GM12878 (cell line): ENCODE results near the gene OR5I1. TPM values are rescaled to one million over a fixed set of nuclear protein-coding genes. Genes with fewer than 3 reads are reported as not detected.

ENCODE experiments used
- ATAC-seq: fragments of 200-7000 bp; cut with Tn5 transposase; 3 replicates; pipeline ENCODE4 v1.9.1; 2020; ENCODE audit warnings: mild to moderate bottlenecking, moderate library complexity
- Bru-seq: library from RNA; stranded (reverse); fragments of 400-500 nt; gene quantifications from one replicate; lab custom pipeline; 2021; lab: Mats Ljungman, UMichigan
- BruChase-seq, 2 experiments: library from RNA; stranded (reverse); fragments of 400-500 nt; gene quantifications; one replicate each; lab custom pipeline; 2021; lab: Mats Ljungman, UMichigan
- BruUV-seq: library from RNA; stranded (reverse); fragments of 400-500 nt; replicated peaks from 2 replicates; lab custom pipeline; 2021; lab: Mats Ljungman, UMichigan
- CTCF ChIA-PET: fragments of 300-600 bp; sonication (Branson Sonifier 250); formaldehyde crosslinking; extraction: SDS; loops from one replicate; lab custom pipeline; 2021; ENCODE audit warnings: inconsistent platforms; lab: Yijun Ruan, JAX
- POLR2A ChIA-PET: fragments of 350-600 bp; formaldehyde crosslinking; extraction: SDS; loops from one replicate; lab custom pipeline; 2021; ENCODE audit warnings: inconsistent platforms; lab: Charles Lee
- RAD21 ChIA-PET: fragments of 300-600 bp; sonication (Branson Sonifier 250); formaldehyde crosslinking; loops from one replicate; lab custom pipeline; 2023; ENCODE audit warnings: antibody characterized with exemption; ENCODE audit not compliant: unreplicated experiment; lab: Charles Lee
- SMC1A ChIA-PET: fragments of 300-600 bp; sonication (Branson Sonifier 250); formaldehyde crosslinking; loops from one replicate; lab custom pipeline; 2023; ENCODE audit not compliant: unreplicated experiment, uncharacterized antibody; lab: Charles Lee
- DNase-seq: peaks from one replicate; pipeline ENCODE4 v3.0.0-alpha.2; 2011; ENCODE audit warnings: low read depth, low spot score
- FAIRE-seq: peaks from 3 replicates; lab custom pipeline; 2011; peaks lifted over from hg19 to GRCh38; lab: Jason Lieb, UNC
- H2AFZ ChIP-seq: 2 replicates; pipeline ENCODE4 v1.6.0; 2011; ENCODE audit warnings: low read depth, low read length, control low read depth; ENCODE audit not compliant: control insufficient read depth
- H3K27ac ChIP-seq: 2 replicates; pipeline ENCODE4 v1.5.1; 2011; ENCODE audit warnings: control low read depth; ENCODE audit not compliant: control insufficient read depth, insufficient read depth
- H3K27me3 ChIP-seq, 2 experiments: replicated peaks in 1 of 2; 2 replicates each; pipeline versions ENCODE4 v1.6.0 to v1.6.1; 2011; ENCODE audit warnings: low read length in 1 of 2; ENCODE audit not compliant: control insufficient read depth in 2 of 2, insufficient read depth in 2 of 2
- H3K36me3 ChIP-seq, 2 experiments: 2 replicates each; pipeline ENCODE4 v1.5.1; 2011; ENCODE audit warnings: low read length in 1 of 2; ENCODE audit not compliant: control insufficient read depth in 2 of 2, insufficient read depth in 2 of 2
- H3K4me1 ChIP-seq: 2 replicates; pipeline ENCODE4 v1.6.1; 2011; ENCODE audit warnings: mild to moderate bottlenecking, low read length, moderate library complexity, mixed read lengths; ENCODE audit not compliant: control insufficient read depth, insufficient read depth
- H3K4me2 ChIP-seq: 2 replicates; pipeline ENCODE4 v1.6.0; 2011; ENCODE audit warnings: control low read depth; ENCODE audit not compliant: control insufficient read depth, insufficient read depth
- H3K4me3 ChIP-seq: fragments of 200-600 bp; sonication (generic); 2 replicates; pipeline ENCODE4 v1.5.1; 2016
- H3K79me2 ChIP-seq: 2 replicates; pipeline ENCODE4 v1.6.0; 2011; ENCODE audit warnings: low read length; ENCODE audit not compliant: control insufficient read depth, insufficient read depth
- H3K9ac ChIP-seq: 2 replicates; pipeline ENCODE4 v1.8.0; 2011; ENCODE audit warnings: low read length, control low read depth, mixed read lengths; ENCODE audit not compliant: control insufficient read depth, insufficient read depth
- H3K9me3 ChIP-seq: replicated peaks from 3 replicates; pipeline ENCODE4 v1.5.1; 2011; ENCODE audit warnings: mild to moderate bottlenecking, low read length; ENCODE audit not compliant: control insufficient read depth, insufficient read depth
- H4K20me1 ChIP-seq: 2 replicates; pipeline ENCODE4 v1.6.0; 2011; ENCODE audit not compliant: control insufficient read depth, insufficient read depth
- ATF7 ChIP-seq: fragments of 450-650 bp; IDR thresholded peaks from 2 replicates; pipeline ENCODE4 v1.6.1; 2016; ENCODE audit warnings: low read depth, mild to moderate bottlenecking
- FOXM1 ChIP-seq: IDR thresholded peaks from 2 replicates; pipeline ENCODE4 v1.6.1; 2012; ENCODE audit warnings: low read depth, mild to moderate bottlenecking, inconsistent platforms, low read length, moderate library complexity
- HDAC6 ChIP-seq: fragments of 200-600 bp; sonication (generic); IDR thresholded peaks from one replicate; pipeline ENCODE4 v1.8.0; 2017; ENCODE audit warnings: antibody characterized with exemption; ENCODE audit not compliant: unreplicated experiment
- IKZF1 ChIP-seq: fragments of 450-650 bp; conservative IDR thresholded peaks from 2 replicates; pipeline ENCODE4 v1.6.1; 2017; ENCODE audit warnings: antibody characterized with exemption, mild to moderate bottlenecking
- IKZF2 ChIP-seq, 2 experiments: fragments of 450-650 bp; IDR thresholded peaks; 2 replicates each; pipeline ENCODE4 v1.6.1; 2017; ENCODE audit warnings: mild to moderate bottlenecking in 2 of 2, moderate library complexity in 2 of 2
- NFIC ChIP-seq: IDR thresholded peaks from 2 replicates; pipeline ENCODE4 v1.6.1; 2012; ENCODE audit warnings: low read depth, mild to moderate bottlenecking, inconsistent platforms, low read length, moderate library complexity
- SREBF1 ChIP-seq: IDR thresholded peaks from 2 replicates; pipeline ENCODE4 v1.6.1; 2012; ENCODE audit warnings: mild to moderate bottlenecking, low read length
- SUZ12 ChIP-seq: fragments of 200-600 bp; sonication (generic); IDR thresholded peaks from one replicate; pipeline ENCODE4 v1.6.1; 2018; ENCODE audit warnings: antibody characterized with exemption, mild to moderate bottlenecking; ENCODE audit not compliant: unreplicated experiment
- WGBS: methylation state at CpG from one replicate; pipeline ENCODE4 v1.1.6; 2016; ENCODE audit warnings: low lambda C conversion rate; ENCODE audit not compliant: insufficient replicate concordance, insufficient coverage; ENCODE audit errors: missing lambda C conversion rate; 5-methylcytosine and 5-hydroxymethylcytosine counted together
- in situ Hi-C: fragments of 300-500 bp; cut with MboI; formaldehyde crosslinking; loops from 9 replicates; pipeline ENCODE4 v1.14.3; 2018; ENCODE audit warnings: mixed read lengths
- intact Hi-C: fragments of 100-400 bp; cut with micrococcal nuclease; formaldehyde crosslinking; loops from one replicate; pipeline ENCODE4 v1.14.2; 2022; ENCODE audit not compliant: unreplicated experiment
- long read RNA-seq, 2 experiments: library from polyadenylated mRNA; unstranded; transcript quantifications; one replicate each; pipeline ENCODE4 v2.0.0, GENCODE V29; 2019 to 2020
- polyA minus RNA-seq, 3 experiments: library from RNA; depleted of rRNA, polyadenylated mRNA; stranded (reverse); fragments of >200 nt; gene quantifications; 2 replicates each; pipeline ENCODE4 v1.2.3, GENCODE V29; 2011
- polyA plus RNA-seq, 11 experiments: library from polyadenylated mRNA; depleted of rRNA in 4 of 11; unstranded in 6 of 11; stranded (reverse) in 5 of 11; fragments of >200 nt; fragmentation: Nextera tagmentation in 4 of 11; fragmentation: Illumina TruSeq in 1 of 11; extraction: Ambion mirVana in 4 of 11; extraction: Trizol in 1 of 11; gene quantifications; 1 replicate in 1 of 11; 2 replicates in 10 of 11; pipeline versions ENCODE4 v1.2.1 to v1.2.3, GENCODE V29; 2011 to 2016; ENCODE audit warnings: inconsistent platforms in 2 of 11, missing spikeins in 2 of 11, low read depth in 1 of 11
- total RNA-seq, 4 experiments: library from RNA; depleted of rRNA in 3 of 4; stranded (reverse); fragments of >200 nt in 3 of 4; fragmentation: Illumina TruSeq in 1 of 4; extraction: Trizol in 1 of 4; gene quantifications; 2 replicates each; pipeline versions ENCODE4 v1.2.1 to v1.2.3, GENCODE V29; 2013 to 2021

Gene OR5I1
- total RNA-seq (2013; cell fraction: nucleolus; rRNA removed), result not detected in 2 replicates
- total RNA-seq (2014; rRNA removed), result not detected in 2 replicates
- total RNA-seq (2014; rRNA removed; fragmentation: Illumina TruSeq; extraction: Trizol), result not detected in 2 replicates
- total RNA-seq (2021), result not detected in 2 replicates
- polyA plus RNA-seq (2011; ENCODE audit: low read depth), result not detected
- polyA plus RNA-seq (2011; rRNA removed), result not detected in 2 replicates
- not detected in 2 replicates for polyA plus RNA-seq (2011; cell fraction: cytosol; rRNA removed)
- not detected in 2 replicates for polyA plus RNA-seq (2011; cell fraction: nucleus; rRNA removed)
- polyA plus RNA-seq (2012), result not detected in 2 replicates
- not detected in 2 replicates for polyA plus RNA-seq (2014; fragmentation: Illumina TruSeq; extraction: Trizol)
- polyA plus RNA-seq (2014; fragmentation: Nextera tagmentation; extraction: Ambion mirVana), result not detected
- not detected in 2 replicates for polyA plus RNA-seq (2014; rRNA removed)
- not detected for polyA plus RNA-seq (2016; fragmentation: Nextera tagmentation; extraction: Ambion mirVana)
- not detected in 2 replicates for polyA minus RNA-seq (2011; rRNA and poly(A)+ RNA removed)
- polyA minus RNA-seq (2011; cell fraction: cytosol; rRNA and poly(A)+ RNA removed), result not detected in 2 replicates
- polyA minus RNA-seq (2011; cell fraction: nucleus; rRNA and poly(A)+ RNA removed), result not detected in 2 replicates
- not detected for Bru-seq, nascent RNA
- not detected for BruChase-seq, experiment 1, labeled RNA remaining after a 6-hour chase
- not detected for BruChase-seq, experiment 2, labeled RNA remaining after a 2-hour chase
- long read RNA-seq, experiment 1, result 0 reads
- long read RNA-seq, experiment 2, result 0 reads

DNA sequence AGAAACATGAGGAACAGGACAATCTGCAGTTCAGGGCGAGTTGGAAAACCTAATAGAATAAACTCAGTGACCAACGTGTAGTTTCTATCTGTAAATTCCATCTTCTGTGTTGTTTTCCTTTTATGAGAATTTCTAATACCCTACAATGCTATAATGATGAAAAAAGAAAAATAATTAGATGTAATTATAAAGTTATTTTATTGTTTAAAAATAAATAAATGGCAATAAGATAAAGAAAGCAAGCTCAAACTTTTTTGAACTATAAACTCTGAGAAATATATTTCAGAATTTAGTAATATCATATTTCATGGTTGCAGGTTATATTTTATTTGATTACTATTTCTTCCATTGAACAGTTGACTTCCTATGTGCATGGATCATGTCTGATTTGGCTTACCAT lies at the start of gene OR5I1:
Gene OR5I1, minus strand, starts transcription at position 101 of the 400 bp plus-strand sequence. Its CDS starts 0 bp downstream, at position 101.
- TF ChIP-seq IKZF1 (no peak), SREBF1 (no peak), NFIC (no peak), FOXM1 (no peak), ATF7 (no peak), HDAC6 (no peak), SUZ12 (no peak), IKZF2 (IDR thresholded peaks at IDR 0.05) (no peak)
- H2AFZ ChIP-seq, result no peak within 1 kb of the TSS
- no peaks in the 10 kb centered on the region for H3K79me2 ChIP-seq
- in situ Hi-C loops, result loop anchor here (25.0 kb wide), 1 partner anchor 1326 kb away; no protein-coding TSS in a partner anchor
- H3K4me3 ChIP-seq, result no peak within 1 kb of the TSS
- H3K4me2 ChIP-seq, result no peak within 1 kb of the TSS
- H3K4me1 ChIP-seq, result no peaks in the 10 kb centered on the region
- H3K27me3 ChIP-seq, result no peaks in the 10 kb centered on the region
- FAIRE-seq, result no peak
- ChIA-PET RAD21 (no interaction called here), CTCF (no interaction called here), POLR2A (no interaction called here), SMC1A (no interaction called here)
- 0% methylated on average over 2 of the region's 2 CpGs for WGBS
- ATAC-seq, result no peak
- no peak within 1 kb of the TSS for H3K9ac ChIP-seq
- H3K36me3 ChIP-seq, result no peaks in the 10 kb centered on the region
- intact Hi-C loops, result no loop called here
- DNase-seq, result no peak
- H3K9me3 ChIP-seq, result no peaks in the 10 kb centered on the region
- BruUV-seq, result no TSS peak
- no peaks in the 10 kb centered on the region for H4K20me1 ChIP-seq
- no peak within 1 kb of the TSS for H3K27ac ChIP-seq
